Measurements from ENCODE around the gene SPSB4. TPM values are rescaled to one million over a fixed set of nuclear protein-coding genes. Genes with fewer than 3 reads are reported as not detected.

SPSB4 gene
- total RNA-seq, 2 experiments from 2014 or later: not detected

- BruUV-seq (replicated peaks): no TSS peak
- H2AFZ ChIP-seq (ENCODE audit: low read length): no peak overlapping the region
- CTCF ChIA-PET (ENCODE audit: unreplicated experiment): no interaction called here
- H4K20me1 ChIP-seq (ENCODE audit: insufficient read depth, low read length): no peaks in the 10 kb centered on the region
- intact Hi-C loops (cut with micrococcal nuclease; ENCODE audit: unreplicated experiment): no loop called here
- POLR2A ChIA-PET: no interaction called here
- no peaks in the 10 kb centered on the region for H3K4me1 ChIP-seq (ENCODE audit: insufficient read depth, low read length, poor library complexity, severe bottlenecking)
- H3K9me3 ChIP-seq (ENCODE audit: low read length): no peaks in the 10 kb centered on the region
- H3K27ac ChIP-seq (ENCODE audit: low read depth, low read length, poor library complexity, severe bottlenecking): no peak overlapping the region
- no peak for TF ChIP-seq CTCF (conservative IDR thresholded peaks at IDR 0.05; ENCODE audit: low read length)
- no peaks in the 10 kb centered on the region for H3K79me2 ChIP-seq (ENCODE audit: insufficient read depth, low read depth, low read length)
- no peak overlapping the region for H3K4me3 ChIP-seq (ENCODE audit: low read depth, low read length, poor library complexity, severe bottlenecking)
- DNase-seq (ENCODE audit: low spot score): no peak
- H3K4me2 ChIP-seq (ENCODE audit: low read length): no peak overlapping the region
- H3K36me3 ChIP-seq (ENCODE audit: insufficient read depth, low read length): no peaks in the 10 kb centered on the region
- H3K9me2 ChIP-seq (ENCODE audit: insufficient read depth, low read length): no peaks in the 10 kb centered on the region
These were observed 45.8 kb downstream of the SPSB4 start for GRCh38 chr3:141096981-141097380.

GRCh38 chr3:141100112-141100511, 49.0 kb downstream of the SPSB4 start:
- intact Hi-C loops (cut with micrococcal nuclease; ENCODE audit: unreplicated experiment): loop anchor here (10.0 kb wide), 1 partner anchor 95 kb away; no protein-coding TSS in a partner anchor
- POLR2A ChIA-PET: no interaction called here
- Histone ChIP-seq H3K36me3 (ENCODE audit: insufficient read depth, low read length) (no peaks in the 10 kb centered on the region), H3K4me3 (ENCODE audit: low read depth, low read length, poor library complexity, severe bottlenecking) (no peak overlapping the region), H4K20me1 (ENCODE audit: insufficient read depth, low read length) (no peaks in the 10 kb centered on the region), H3K27ac (ENCODE audit: low read depth, low read length, poor library complexity, severe bottlenecking) (no peak overlapping the region), H3K9me3 (ENCODE audit: low read length) (no peaks in the 10 kb centered on the region), H3K9me2 (ENCODE audit: insufficient read depth, low read length) (no peaks in the 10 kb centered on the region), H2AFZ (ENCODE audit: low read length) (no peak overlapping the region), H3K79me2 (ENCODE audit: insufficient read depth, low read depth, low read length) (no peaks in the 10 kb centered on the region), H3K4me2 (ENCODE audit: low read length) (no peak overlapping the region), H3K4me1 (ENCODE audit: insufficient read depth, low read length, poor library complexity, severe bottlenecking) (no peaks in the 10 kb centered on the region)
- CTCF ChIA-PET (ENCODE audit: unreplicated experiment): no interaction called here
- DNase-seq (ENCODE audit: low spot score): no peak
- BruUV-seq (replicated peaks): no TSS peak
- no peak for TF ChIP-seq CTCF (conservative IDR thresholded peaks at IDR 0.05; ENCODE audit: low read length)
- no peak for TF ChIP-seq EZH2phosphoT487 (IDR thresholded peaks at IDR 0.05; ENCODE audit: borderline replicate concordance, low read depth, low read length)

- intact Hi-C loops (cut with micrococcal nuclease; ENCODE audit: unreplicated experiment): loop anchor here (10.0 kb wide), 1 partner anchor 94 kb away; no protein-coding TSS in a partner anchor
- DNase-seq (ENCODE audit: low spot score): no peak
- BruUV-seq (replicated peaks): no TSS peak
- Histone ChIP-seq H3K4me1 (ENCODE audit: insufficient read depth, low read length, poor library complexity, severe bottlenecking) (no peaks in the 10 kb centered on the region), H2AFZ (ENCODE audit: low read length) (no peak overlapping the region), H3K9me3 (ENCODE audit: low read length) (no peaks in the 10 kb centered on the region), H3K79me2 (ENCODE audit: insufficient read depth, low read depth, low read length) (no peaks in the 10 kb centered on the region), H3K9me2 (ENCODE audit: insufficient read depth, low read length) (no peaks in the 10 kb centered on the region), H3K4me3 (ENCODE audit: low read depth, low read length, poor library complexity, severe bottlenecking) (no peak overlapping the region), H4K20me1 (ENCODE audit: insufficient read depth, low read length) (no peaks in the 10 kb centered on the region), H3K27ac (ENCODE audit: low read depth, low read length, poor library complexity, severe bottlenecking) (no peak overlapping the region), H3K36me3 (ENCODE audit: insufficient read depth, low read length) (no peaks in the 10 kb centered on the region), H3K4me2 (ENCODE audit: low read length) (no peak overlapping the region)
- no peak for TF ChIP-seq CTCF (conservative IDR thresholded peaks at IDR 0.05; ENCODE audit: low read length)
- TF ChIP-seq EZH2phosphoT487 (IDR thresholded peaks at IDR 0.05; ENCODE audit: borderline replicate concordance, low read depth, low read length): no peak
- CTCF ChIA-PET (ENCODE audit: unreplicated experiment): no interaction called here
- POLR2A ChIA-PET: no interaction called here
These were observed 49.6 kb downstream of the SPSB4 start for GRCh38 chr3:141100531-141101320.
